Stimulated activated naive CD8-positive, alpha-beta T cell treated with anti-CD3 and anti-CD28 coated beads, Interleukin-15, amount 100 ng/mL, for 72 hours (primary cell): ENCODE measurements around the gene RPL39L.
A peak's percentile ranks its signal among the peaks of the same experiment; 100 is the strongest.
"Not testable (repeated sequence)": the region's sequence is repeated elsewhere in the genome, so short reads cannot be mapped to it uniquely, and the experiment has no call there.

Experiments used
- ATAC-seq: fragments of 150-1000 bp; cut with Tn5 transposase; 2 replicates; pipeline ENCODE4 v1.10.0; 2021; ENCODE audit warnings: mild to moderate bottlenecking, moderate library complexity
- DNase-seq, 2 donors: peaks; one replicate each; pipeline ENCODE4 v3.0.0; 2021 to 2022
- H3K27ac Mint-ChIP-seq, 2 donors: one replicate each; pipeline ENCODE4 v1.8.0; 2022; ENCODE audit warnings: mild to moderate bottlenecking in 2 of 2, mixed read lengths in 2 of 2, moderate library complexity in 2 of 2
- H3K27me3 Mint-ChIP-seq: one replicate; pipeline ENCODE4 v1.8.0; 2022; ENCODE audit warnings: mixed read lengths
- H3K4me1 Mint-ChIP-seq: one replicate; pipeline ENCODE4 v1.8.0; 2022; ENCODE audit warnings: mild to moderate bottlenecking, mixed read lengths
- H3K4me3 Mint-ChIP-seq, 2 donors: one replicate each; pipeline ENCODE4 v1.8.0; 2022; ENCODE audit warnings: mild to moderate bottlenecking in 2 of 2, mixed read lengths in 2 of 2, moderate library complexity in 1 of 2
- H3K9me3 Mint-ChIP-seq, 2 donors: one replicate each; pipeline ENCODE4 v1.8.0; 2022; ENCODE audit warnings: mixed read lengths in 2 of 2

The RPL39L gene

GRCh38 chr3:187139126-187139894 is at the start of gene RPL39L:
RPL39L (minus strand) TSS chr3:187139496; CDS start chr3:187121300, 18,196 bp downstream.
- Mint-ChIP-seq H3K4me1 (peaks cover 26% of the 10 kb centered on the region), H3K27me3 (no peaks in the 10 kb centered on the region), H3K9me3 (peaks cover 17 to 29% of the 10 kb centered on the region in 2 donors), H3K27ac (peak within 1 kb of the TSS; percentile 93 to 97), H3K4me3 (peak within 1 kb of the TSS; percentile 84 to 87)
- peak; percentile 94 to 95 for DNase-seq
- peak; percentile 97 for ATAC-seq

GRCh38 chr3:187188931-187189330 is 49.6 kb upstream of the RPL39L start:
- Mint-ChIP-seq H3K4me1 (no peaks in the 10 kb centered on the region), H3K27me3 (peaks cover 50% of the 10 kb centered on the region), H3K27ac (no peak overlapping the region), H3K4me3 (no peak overlapping the region), H3K9me3 (no peaks in the 10 kb centered on the region)
- ATAC-seq (no peak), DNase-seq (no peak)

GRCh38 chr3:187186801-187187421 is 47.6 kb upstream of the RPL39L start:
- H3K4me1 Mint-ChIP-seq, result no peaks in the 10 kb centered on the region
- H3K4me3 Mint-ChIP-seq, result no peak overlapping the region
- no peak for DNase-seq
- peaks cover 40% of the 10 kb centered on the region for H3K27me3 Mint-ChIP-seq
- no peaks in the 10 kb centered on the region for H3K9me3 Mint-ChIP-seq
- ATAC-seq, result no peak
- H3K27ac Mint-ChIP-seq, result peak overlapping the region in 1 of 2 donors; percentile 9

GRCh38 chr3:187186375-187186774 is 47.1 kb upstream of the RPL39L start:
- ATAC-seq, result no peak
- Mint-ChIP-seq H3K4me3 (no peak overlapping the region), H3K9me3 (no peaks in the 10 kb centered on the region), H3K27me3 (peaks cover 35% of the 10 kb centered on the region), H3K4me1 (no peaks in the 10 kb centered on the region), H3K27ac (no peak overlapping the region)
- no peak for DNase-seq

GRCh38 chr3:187185759-187186158 is 46.5 kb upstream of the RPL39L start:
- DNase-seq (no peak), ATAC-seq (no peak)
- no peak overlapping the region for H3K27ac Mint-ChIP-seq
- H3K27me3 Mint-ChIP-seq, result peaks cover 29% of the 10 kb centered on the region
- no peaks in the 10 kb centered on the region for H3K4me1 Mint-ChIP-seq
- no peak overlapping the region for H3K4me3 Mint-ChIP-seq
- H3K9me3 Mint-ChIP-seq, result no peaks in the 10 kb centered on the region

GRCh38 chr3:187183903-187184302 is 44.6 kb upstream of the RPL39L start:
- no peak for DNase-seq
- peaks cover 18% of the 10 kb centered on the region for H3K27me3 Mint-ChIP-seq
- no peak for ATAC-seq
- H3K27ac Mint-ChIP-seq, result no peak overlapping the region
- no peak overlapping the region for H3K4me3 Mint-ChIP-seq
- no peaks in the 10 kb centered on the region for H3K9me3 Mint-ChIP-seq
- H3K4me1 Mint-ChIP-seq, result no peaks in the 10 kb centered on the region

- Mint-ChIP-seq H3K9me3 (no peaks in the 10 kb centered on the region), H3K4me1 (no peaks in the 10 kb centered on the region), H3K27ac (no peak overlapping the region), H3K4me3 (no peak overlapping the region), H3K27me3 (peaks cover 16% of the 10 kb centered on the region)
- ATAC-seq, result no peak
- DNase-seq, result no peak
These were observed 44.0 kb upstream of the RPL39L start for GRCh38 chr3:187183210-187183862.

GRCh38 chr3:187181454-187182170 is 42.3 kb upstream of the RPL39L start:
- Mint-ChIP-seq H3K4me1 (no peaks in the 10 kb centered on the region), H3K27me3 (peaks cover 8% of the 10 kb centered on the region), H3K9me3 (no peaks in the 10 kb centered on the region), H3K27ac (no peak overlapping the region), H3K4me3 (no peak overlapping the region)
- no peak for DNase-seq
- peak; percentile 40 for ATAC-seq

GRCh38 chr3:187172929-187173328 is 33.6 kb upstream of the RPL39L start:
- DNase-seq, result no peak
- ATAC-seq, result no peak
- H3K27ac Mint-ChIP-seq, result no peak overlapping the region

GRCh38 chr3:187170911-187171310 is 31.6 kb upstream of the RPL39L start:
- ATAC-seq, H3K27me3 Mint-ChIP-seq, H3K9me3 Mint-ChIP-seq, H3K4me1 Mint-ChIP-seq, DNase-seq, H3K27ac Mint-ChIP-seq, H3K4me3 Mint-ChIP-seq: not testable (repeated sequence)

More at GRCh38 chr3:187172929-187173328, 33.6 kb upstream of the RPL39L start:
- Mint-ChIP-seq H3K27me3 (no peaks in the 10 kb centered on the region), H3K9me3 (no peaks in the 10 kb centered on the region), H3K4me3 (no peak overlapping the region), H3K4me1 (no peaks in the 10 kb centered on the region)

GRCh38 chr3:187169231-187169960 is 30.1 kb upstream of the RPL39L start:
- ATAC-seq (no peak), DNase-seq (no peak)
- H3K27ac Mint-ChIP-seq, result no peak overlapping the region
- H3K4me1 Mint-ChIP-seq, result no peaks in the 10 kb centered on the region
- H3K27me3 Mint-ChIP-seq, result no peaks in the 10 kb centered on the region
- no peaks in the 10 kb centered on the region for H3K9me3 Mint-ChIP-seq
- H3K4me3 Mint-ChIP-seq, result no peak overlapping the region

GRCh38 chr3:187167777-187168176 is 28.5 kb upstream of the RPL39L start:
- no peaks in the 10 kb centered on the region for H3K4me1 Mint-ChIP-seq
- DNase-seq (no peak), ATAC-seq (no peak)
- H3K27ac Mint-ChIP-seq, result no peak overlapping the region
- H3K4me3 Mint-ChIP-seq, result no peak overlapping the region
- no peaks in the 10 kb centered on the region for H3K9me3 Mint-ChIP-seq
- H3K27me3 Mint-ChIP-seq, result no peaks in the 10 kb centered on the region

- Mint-ChIP-seq H3K4me1 (no peaks in the 10 kb centered on the region), H3K27ac (no peak overlapping the region), H3K4me3 (no peak overlapping the region), H3K9me3 (no peaks in the 10 kb centered on the region), H3K27me3 (peaks cover 5% of the 10 kb centered on the region)
- no peak for ATAC-seq
- no peak for DNase-seq
These were observed 27.5 kb upstream of the RPL39L start for GRCh38 chr3:187166750-187167149.

- Mint-ChIP-seq H3K27me3 (peaks cover 9% of the 10 kb centered on the region), H3K4me3 (no peak overlapping the region), H3K4me1 (no peaks in the 10 kb centered on the region), H3K9me3 (no peaks in the 10 kb centered on the region), H3K27ac (no peak overlapping the region)
- peak; percentile 27 to 28 for DNase-seq
- peak; percentile 64 for ATAC-seq
These were observed 25.8 kb upstream of the RPL39L start for GRCh38 chr3:187165144-187165543.
